ENCODE results near the gene TMEM214. TPM values are rescaled to one million over a fixed set of nuclear protein-coding genes. Genes with fewer than 3 reads are reported as not detected.

The TMEM214 gene, protein sequence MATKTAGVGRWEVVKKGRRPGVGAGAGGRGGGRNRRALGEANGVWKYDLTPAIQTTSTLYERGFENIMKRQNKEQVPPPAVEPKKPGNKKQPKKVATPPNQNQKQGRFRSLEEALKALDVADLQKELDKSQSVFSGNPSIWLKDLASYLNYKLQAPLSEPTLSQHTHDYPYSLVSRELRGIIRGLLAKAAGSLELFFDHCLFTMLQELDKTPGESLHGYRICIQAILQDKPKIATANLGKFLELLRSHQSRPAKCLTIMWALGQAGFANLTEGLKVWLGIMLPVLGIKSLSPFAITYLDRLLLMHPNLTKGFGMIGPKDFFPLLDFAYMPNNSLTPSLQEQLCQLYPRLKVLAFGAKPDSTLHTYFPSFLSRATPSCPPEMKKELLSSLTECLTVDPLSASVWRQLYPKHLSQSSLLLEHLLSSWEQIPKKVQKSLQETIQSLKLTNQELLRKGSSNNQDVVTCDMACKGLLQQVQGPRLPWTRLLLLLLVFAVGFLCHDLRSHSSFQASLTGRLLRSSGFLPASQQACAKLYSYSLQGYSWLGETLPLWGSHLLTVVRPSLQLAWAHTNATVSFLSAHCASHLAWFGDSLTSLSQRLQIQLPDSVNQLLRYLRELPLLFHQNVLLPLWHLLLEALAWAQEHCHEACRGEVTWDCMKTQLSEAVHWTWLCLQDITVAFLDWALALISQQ
- 54.0 and 55.2 TPM in 2 replicates for total RNA-seq
- long read RNA-seq, partial matches to known transcripts: 2 of 2 reads
- long read RNA-seq, other reads (novel, unspliced or antisense): 0 of 2 reads

- H3K4me3 Mint-ChIP-seq: peak within 1 kb of the TSS; percentile 97
- H3K27ac Mint-ChIP-seq (ENCODE audit: unreplicated experiment): peak within 1 kb of the TSS; percentile 98
- TF ChIP-seq CTCF (conservative IDR thresholded peaks at IDR 0.05): no peak
- H3K27me3 Mint-ChIP-seq (ENCODE audit: low read depth): no peaks in the 10 kb centered on the region
- DNase-seq (ENCODE audit: low read depth, low spot score): peak; percentile 81
- no peaks in the 10 kb centered on the region for H3K9me3 Mint-ChIP-seq
- H3K4me1 Mint-ChIP-seq: peaks cover 37% of the 10 kb centered on the region
- H3K36me3 Mint-ChIP-seq (ENCODE audit: low read depth): peaks cover 7% of the 10 kb centered on the region
Measured at GRCh38 chr2:27032495-27033252, at the start of gene TMEM214. TMEM214 (plus strand) TSS chr2:27032965; CDS start chr2:27033016, 51 bp downstream.

GRCh38 chr2:26983746-26984145 lies 49.0 kb upstream of the TMEM214 start:
- peaks cover 17% of the 10 kb centered on the region for H3K4me1 Mint-ChIP-seq
- H3K27ac Mint-ChIP-seq (ENCODE audit: unreplicated experiment): no peak overlapping the region
- TF ChIP-seq CTCF (conservative IDR thresholded peaks at IDR 0.05): no peak
- no peaks in the 10 kb centered on the region for H3K9me3 Mint-ChIP-seq
- H3K4me3 Mint-ChIP-seq: no peak overlapping the region
- H3K36me3 Mint-ChIP-seq (ENCODE audit: low read depth): no peaks in the 10 kb centered on the region
- no peak for DNase-seq (ENCODE audit: low read depth, low spot score)
- H3K27me3 Mint-ChIP-seq (ENCODE audit: low read depth): no peaks in the 10 kb centered on the region

DNA sequence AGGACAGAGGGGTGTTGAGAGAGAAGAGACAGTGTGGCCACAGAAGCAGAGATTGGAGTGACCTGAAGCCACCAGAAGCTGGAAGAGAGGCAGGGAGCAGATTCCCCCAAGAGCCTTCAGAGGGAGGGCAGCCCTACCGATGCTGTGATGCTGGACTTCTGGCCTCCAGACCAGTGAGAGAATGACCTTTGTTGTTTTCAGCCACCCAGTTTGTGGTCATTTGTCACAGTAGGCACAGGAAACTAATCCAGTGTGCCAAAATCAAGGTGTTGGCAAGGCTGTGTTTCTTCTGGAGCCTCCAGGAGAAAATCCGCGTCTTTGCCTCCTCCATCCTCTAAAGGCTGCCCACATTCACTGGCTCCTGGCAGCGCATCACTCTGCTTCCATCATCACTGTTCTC lies 47.0 kb upstream of the TMEM214 start:
- no peak for TF ChIP-seq CTCF (conservative IDR thresholded peaks at IDR 0.05)
- H3K9me3 Mint-ChIP-seq: no peaks in the 10 kb centered on the region
- H3K4me1 Mint-ChIP-seq: peaks cover 5% of the 10 kb centered on the region
- no peak for DNase-seq (ENCODE audit: low read depth, low spot score)
- no peak overlapping the region for H3K4me3 Mint-ChIP-seq
- H3K27ac Mint-ChIP-seq (ENCODE audit: unreplicated experiment): no peak overlapping the region
- no peaks in the 10 kb centered on the region for H3K27me3 Mint-ChIP-seq (ENCODE audit: low read depth)
- no peaks in the 10 kb centered on the region for H3K36me3 Mint-ChIP-seq (ENCODE audit: low read depth)

DNA sequence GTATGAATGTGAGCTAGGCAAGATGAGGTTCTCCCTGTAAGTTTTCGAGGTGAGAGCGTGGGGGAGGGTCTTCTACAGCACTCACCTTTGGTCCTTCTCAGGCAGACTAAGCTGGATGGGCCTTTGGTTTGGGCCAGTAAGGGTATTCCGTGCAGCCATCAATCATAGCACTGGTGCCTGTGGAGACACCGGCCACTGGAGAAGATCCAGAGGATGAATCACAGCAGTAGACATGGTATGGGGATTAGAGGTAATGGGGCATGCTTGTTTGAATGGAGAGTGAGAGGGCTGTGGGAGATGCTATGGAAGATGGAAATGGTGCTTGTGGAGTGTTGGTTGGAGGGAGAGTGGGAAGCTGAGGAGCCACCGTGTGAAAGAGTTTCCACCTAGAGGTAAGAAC lies 46.2 kb upstream of the TMEM214 start:
- Mint-ChIP-seq H3K9me3 (no peaks in the 10 kb centered on the region), H3K4me3 (no peak overlapping the region), H3K4me1 (no peaks in the 10 kb centered on the region), H3K27ac (ENCODE audit: unreplicated experiment) (no peak overlapping the region), H3K27me3 (ENCODE audit: low read depth) (no peaks in the 10 kb centered on the region), H3K36me3 (ENCODE audit: low read depth) (no peaks in the 10 kb centered on the region)
- no peak for DNase-seq (ENCODE audit: low read depth, low spot score)
- TF ChIP-seq CTCF (conservative IDR thresholded peaks at IDR 0.05): no peak

- no peaks in the 10 kb centered on the region for H3K4me1 Mint-ChIP-seq
- no peak overlapping the region for H3K27ac Mint-ChIP-seq (ENCODE audit: unreplicated experiment)
- H3K9me3 Mint-ChIP-seq: no peaks in the 10 kb centered on the region
- H3K27me3 Mint-ChIP-seq (ENCODE audit: low read depth): no peaks in the 10 kb centered on the region
- no peak overlapping the region for H3K4me3 Mint-ChIP-seq
- no peak for DNase-seq (ENCODE audit: low read depth, low spot score)
- no peak for TF ChIP-seq CTCF (conservative IDR thresholded peaks at IDR 0.05)
- H3K36me3 Mint-ChIP-seq (ENCODE audit: low read depth): no peaks in the 10 kb centered on the region
Measured at GRCh38 chr2:26988058-26988860, 44.5 kb upstream of the TMEM214 start.

Data from neural crest cell (in vitro differentiated cells).